Astrocyte (in vitro differentiated cells and primary cell): ENCODE measurements around the gene ABHD16B.

Experiments
- EZH2 ChIP-seq: IDR thresholded peaks from 2 replicates; pipeline ENCODE4 v1.6.1; 2012; ENCODE audit warnings: mild to moderate bottlenecking, low read length, inconsistent platforms; ENCODE audit not compliant: insufficient read depth
- TF ChIP-seq, protein P1 (sequence below): IDR thresholded peaks from 2 replicates; pipeline ENCODE4 v1.5.1; 2011; ENCODE audit warnings: low read depth, mild to moderate bottlenecking, inconsistent platforms, low read length, moderate library complexity; ENCODE audit not compliant: insufficient read depth

DNA sequence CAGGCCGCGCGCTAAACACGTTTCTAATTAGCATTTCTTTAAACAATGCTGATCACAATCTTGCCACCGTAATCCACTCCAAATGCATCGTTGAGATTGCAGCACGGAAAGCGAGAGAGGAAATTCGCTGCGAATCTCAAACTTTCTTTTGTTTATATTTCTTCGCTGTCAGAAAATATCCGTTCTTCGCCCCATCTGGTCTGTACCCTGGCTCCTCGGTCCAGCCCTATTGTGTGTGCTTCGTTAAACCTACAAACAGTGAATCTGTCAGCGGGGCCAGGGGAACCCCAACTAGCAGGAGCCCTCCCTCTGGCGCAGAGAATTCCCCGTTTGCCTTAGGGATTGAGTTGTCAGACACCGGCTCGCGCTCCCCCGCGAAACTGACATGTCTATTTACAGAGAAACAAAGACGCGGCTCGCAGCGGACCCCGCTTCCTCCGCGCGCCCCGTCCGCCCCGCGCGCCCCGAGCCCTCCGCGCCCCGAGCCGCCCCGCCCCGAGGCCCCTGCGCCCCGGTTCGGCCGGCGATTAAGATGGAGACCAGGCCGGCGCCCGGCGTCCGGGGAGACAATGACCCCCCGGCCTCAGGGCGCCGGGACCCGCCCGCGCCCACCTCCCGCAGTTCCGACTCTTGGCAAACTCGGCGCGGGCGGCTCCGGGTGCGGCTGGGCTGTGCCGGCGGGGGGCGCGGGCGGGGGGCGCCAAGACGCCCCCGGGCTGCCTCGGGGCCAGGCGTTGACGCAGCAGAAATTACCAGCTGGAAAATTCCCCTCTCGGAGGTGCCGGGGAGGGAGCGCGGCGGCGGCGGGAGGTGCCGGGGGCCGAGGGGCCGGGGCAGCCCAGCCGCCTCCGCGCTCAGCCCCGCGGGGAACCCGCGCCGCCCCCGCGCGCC lies 31.1 kb upstream of the ABHD16B start:
- TF ChIP-seq, protein P1, sequence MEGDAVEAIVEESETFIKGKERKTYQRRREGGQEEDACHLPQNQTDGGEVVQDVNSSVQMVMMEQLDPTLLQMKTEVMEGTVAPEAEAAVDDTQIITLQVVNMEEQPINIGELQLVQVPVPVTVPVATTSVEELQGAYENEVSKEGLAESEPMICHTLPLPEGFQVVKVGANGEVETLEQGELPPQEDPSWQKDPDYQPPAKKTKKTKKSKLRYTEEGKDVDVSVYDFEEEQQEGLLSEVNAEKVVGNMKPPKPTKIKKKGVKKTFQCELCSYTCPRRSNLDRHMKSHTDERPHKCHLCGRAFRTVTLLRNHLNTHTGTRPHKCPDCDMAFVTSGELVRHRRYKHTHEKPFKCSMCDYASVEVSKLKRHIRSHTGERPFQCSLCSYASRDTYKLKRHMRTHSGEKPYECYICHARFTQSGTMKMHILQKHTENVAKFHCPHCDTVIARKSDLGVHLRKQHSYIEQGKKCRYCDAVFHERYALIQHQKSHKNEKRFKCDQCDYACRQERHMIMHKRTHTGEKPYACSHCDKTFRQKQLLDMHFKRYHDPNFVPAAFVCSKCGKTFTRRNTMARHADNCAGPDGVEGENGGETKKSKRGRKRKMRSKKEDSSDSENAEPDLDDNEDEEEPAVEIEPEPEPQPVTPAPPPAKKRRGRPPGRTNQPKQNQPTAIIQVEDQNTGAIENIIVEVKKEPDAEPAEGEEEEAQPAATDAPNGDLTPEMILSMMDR = no peak
- peak; percentile 84 for TF ChIP-seq EZH2
